ENCODE results near the gene LSP1.

DNA sequence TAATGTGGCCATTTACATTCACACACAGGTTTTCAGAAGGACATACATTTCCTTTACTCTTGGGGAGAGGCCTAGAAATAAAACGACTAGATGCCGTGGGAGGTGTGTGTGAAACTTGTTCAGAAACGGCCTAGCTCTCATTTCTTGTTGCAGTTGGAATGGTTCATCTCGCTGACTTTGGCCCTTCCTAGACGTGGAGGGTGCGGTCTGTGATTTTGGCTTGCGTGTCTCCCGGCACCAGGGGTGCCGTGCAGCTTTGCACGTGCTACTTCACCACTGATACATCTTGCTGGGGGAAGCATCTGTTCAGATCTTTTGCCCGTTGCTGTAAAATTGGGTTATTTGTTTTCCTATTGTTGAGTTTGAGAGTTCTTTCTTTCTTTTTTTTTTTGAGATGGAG, 41.9 kb downstream of the LSP1 start:
- TF ChIP-seq YY1 (IDR thresholded peaks at IDR 0.05; ENCODE audit: low read depth), result no peak
- no peak for TF ChIP-seq NFIC (IDR thresholded peaks at IDR 0.05)
- TF ChIP-seq, protein P1, sequence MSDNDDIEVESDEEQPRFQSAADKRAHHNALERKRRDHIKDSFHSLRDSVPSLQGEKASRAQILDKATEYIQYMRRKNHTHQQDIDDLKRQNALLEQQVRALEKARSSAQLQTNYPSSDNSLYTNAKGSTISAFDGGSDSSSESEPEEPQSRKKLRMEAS (IDR thresholded peaks at IDR 0.05), result no peak
- TF ChIP-seq RAD21 (IDR thresholded peaks at IDR 0.05; ENCODE audit: low read depth), result no peak
- TF ChIP-seq, protein P2, sequence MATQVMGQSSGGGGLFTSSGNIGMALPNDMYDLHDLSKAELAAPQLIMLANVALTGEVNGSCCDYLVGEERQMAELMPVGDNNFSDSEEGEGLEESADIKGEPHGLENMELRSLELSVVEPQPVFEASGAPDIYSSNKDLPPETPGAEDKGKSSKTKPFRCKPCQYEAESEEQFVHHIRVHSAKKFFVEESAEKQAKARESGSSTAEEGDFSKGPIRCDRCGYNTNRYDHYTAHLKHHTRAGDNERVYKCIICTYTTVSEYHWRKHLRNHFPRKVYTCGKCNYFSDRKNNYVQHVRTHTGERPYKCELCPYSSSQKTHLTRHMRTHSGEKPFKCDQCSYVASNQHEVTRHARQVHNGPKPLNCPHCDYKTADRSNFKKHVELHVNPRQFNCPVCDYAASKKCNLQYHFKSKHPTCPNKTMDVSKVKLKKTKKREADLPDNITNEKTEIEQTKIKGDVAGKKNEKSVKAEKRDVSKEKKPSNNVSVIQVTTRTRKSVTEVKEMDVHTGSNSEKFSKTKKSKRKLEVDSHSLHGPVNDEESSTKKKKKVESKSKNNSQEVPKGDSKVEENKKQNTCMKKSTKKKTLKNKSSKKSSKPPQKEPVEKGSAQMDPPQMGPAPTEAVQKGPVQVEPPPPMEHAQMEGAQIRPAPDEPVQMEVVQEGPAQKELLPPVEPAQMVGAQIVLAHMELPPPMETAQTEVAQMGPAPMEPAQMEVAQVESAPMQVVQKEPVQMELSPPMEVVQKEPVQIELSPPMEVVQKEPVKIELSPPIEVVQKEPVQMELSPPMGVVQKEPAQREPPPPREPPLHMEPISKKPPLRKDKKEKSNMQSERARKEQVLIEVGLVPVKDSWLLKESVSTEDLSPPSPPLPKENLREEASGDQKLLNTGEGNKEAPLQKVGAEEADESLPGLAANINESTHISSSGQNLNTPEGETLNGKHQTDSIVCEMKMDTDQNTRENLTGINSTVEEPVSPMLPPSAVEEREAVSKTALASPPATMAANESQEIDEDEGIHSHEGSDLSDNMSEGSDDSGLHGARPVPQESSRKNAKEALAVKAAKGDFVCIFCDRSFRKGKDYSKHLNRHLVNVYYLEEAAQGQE (IDR thresholded peaks at IDR 0.05; ENCODE audit: low read depth), result no peak
- TF ChIP-seq TEAD4 (IDR thresholded peaks at IDR 0.05), result no peak
- TF ChIP-seq TAF1 (IDR thresholded peaks at IDR 0.05; ENCODE audit: low read depth), result no peak
- no peak for TF ChIP-seq EGR1 (IDR thresholded peaks at IDR 0.05)
- TF ChIP-seq TCF12 (IDR thresholded peaks at IDR 0.05; ENCODE audit: low read depth), result no peak
- no peak for TF ChIP-seq ZBTB7A (IDR thresholded peaks at IDR 0.05; ENCODE audit: low read depth)
- TF ChIP-seq EP300 (IDR thresholded peaks at IDR 0.05; ENCODE audit: borderline replicate concordance), result no peak
- TF ChIP-seq CEBPB (IDR thresholded peaks at IDR 0.05), result no peak

Data from Ishikawa (cell line).